Measurements from ENCODE around the gene TBC1D21. TPM values are rescaled to one million over a fixed set of nuclear protein-coding genes. Genes with fewer than 3 reads are reported as not detected.

TBC1D21 gene
- total and polyA plus RNA-seq, 2 of the 8 experiments (the other 6 are each of a cell fraction or from before 2014, with no cell fraction given), result not detected

DNA sequence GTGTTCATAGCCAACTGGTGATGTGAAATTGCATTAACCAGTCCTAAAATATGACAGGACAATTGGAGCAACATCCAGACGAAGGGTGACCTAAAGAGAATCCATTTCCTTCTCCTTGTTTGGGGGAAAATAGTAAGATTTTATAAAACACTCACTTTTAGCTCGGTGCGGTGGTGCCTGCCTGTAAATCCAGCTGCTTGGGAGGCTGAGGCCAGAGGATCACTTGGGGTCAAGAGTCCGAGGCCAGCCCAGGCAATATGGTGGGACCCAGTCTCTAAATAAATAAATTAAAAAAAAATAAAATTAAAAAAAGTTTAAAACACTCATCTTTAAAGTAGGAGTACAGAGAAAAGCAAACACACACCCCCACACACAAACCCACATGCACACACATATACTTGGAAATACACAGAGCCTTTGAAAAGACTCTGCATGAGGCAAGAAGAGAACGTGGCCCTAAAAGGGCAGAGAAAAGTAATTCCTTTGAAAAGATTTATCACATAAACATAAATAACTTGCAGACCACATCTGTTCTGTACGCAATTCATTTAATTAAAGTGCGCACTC is 38.7 kb downstream of the TBC1D21 start:
- FAIRE-seq (no peak), DNase-seq (ENCODE audit: low read depth in 1 of 2, low spot score in 2 of 2) (no peak)
- Histone ChIP-seq H3K14ac (ENCODE audit: insufficient read length) (no peak overlapping the region), H3K79me2 (ENCODE audit: control insufficient read depth in 1 of 2, insufficient read depth in 2 of 2, low read length in 2 of 2) (no peaks in the 10 kb centered on the region), H3K56ac (replicated peaks; ENCODE audit: insufficient read length, low read depth, low read length) (no peak overlapping the region), H3K23ac (ENCODE audit: insufficient read length) (no peak overlapping the region), H3K9me3 (ENCODE audit: insufficient read depth in 2 of 2, low read depth in 1 of 2, low read length in 1 of 2) (no peaks in the 10 kb centered on the region), H3K36me3 (ENCODE audit: control insufficient read depth in 2 of 4, insufficient read depth in 4 of 4, low read length in 3 of 4) (no peaks in the 10 kb centered on the region), H3K4ac (replicated peaks; ENCODE audit: insufficient read length, low read depth, low read length) (no peak overlapping the region), H4K91ac (replicated peaks; ENCODE audit: insufficient read length, low read length) (no peak overlapping the region), H2AFZ (ENCODE audit: low read length) (no peak overlapping the region), H2BK15ac (ENCODE audit: low read length) (0 out of 2 replicates have a peak overlapping the region, but pooled peaks have one; percentile 4), H2BK120ac (replicated peaks; ENCODE audit: low read depth, low read length) (no peak overlapping the region), H3K4me3 (ENCODE audit: extremely low read depth in 1 of 4, insufficient read depth in 2 of 4, low read depth in 3 of 4, low read length in 4 of 4) (no peak overlapping the region), H3K9ac (replicated peaks in 1 of 4; ENCODE audit: extremely low read depth in 1 of 4, low read depth in 3 of 4, low read length in 3 of 4) (no peak overlapping the region), H3K4me2 (ENCODE audit: insufficient read depth in 1 of 2, low read depth in 2 of 2, low read length in 2 of 2) (no peak overlapping the region), H3K4me1 (replicated peaks in 1 of 4; ENCODE audit: control insufficient read depth in 3 of 4, insufficient read depth in 4 of 4, low read length in 3 of 4) (peaks cover 0 to 5% (median 0%) of the 10 kb centered on the region in 4 experiments; a peak in 1 of 7 replicates), H3K18ac (ENCODE audit: extremely low read depth, low read length) (no peak overlapping the region), H3K79me1 (ENCODE audit: low read depth, low read length) (no peaks in the 10 kb centered on the region), H2BK12ac (ENCODE audit: low read depth, low read length) (no peak overlapping the region), H2BK5ac (ENCODE audit: low read depth, low read length) (no peak overlapping the region), H3K27ac (ENCODE audit: low read depth, low read length) (no peak overlapping the region), H2AK5ac (ENCODE audit: low read depth, low read length) (no peak overlapping the region), H3K23me2 (ENCODE audit: low read depth, low read length) (no peaks in the 10 kb centered on the region), H3K27me3 (replicated peaks in 1 of 4; ENCODE audit: control insufficient read depth in 3 of 4, extremely low read depth in 1 of 4, insufficient read depth in 3 of 4, low read length in 3 of 4) (no peaks in the 10 kb centered on the region), H4K20me1 (replicated peaks in 1 of 2; ENCODE audit: control insufficient read depth in 1 of 2, insufficient read depth in 2 of 2, low read length in 2 of 2) (no peaks in the 10 kb centered on the region), H2BK20ac (ENCODE audit: low read length) (no peak overlapping the region), H4K8ac (ENCODE audit: extremely low read depth, insufficient read depth, low read length) (no peak overlapping the region), H4K5ac (ENCODE audit: insufficient read length, low read depth, low read length) (no peak overlapping the region)
- WGBS, 2 experiments (ENCODE audit: extremely low coverage in 1 of 2, insufficient coverage in 1 of 2, insufficient read length in 1 of 2, insufficient replicate concordance in 2 of 2, low coverage in 1 of 2, low lambda C conversion rate in 2 of 2, missing lambda C conversion rate in 1 of 2), result 81% methylated on average over 7 of the region's 7 CpGs; no CpG with 5 or more reads in 1 of the 2 experiments
- ChIA-PET POLR2A (ENCODE audit: partially characterized antibody) (no interaction called here), CTCF (ENCODE audit: partially characterized antibody) (interaction anchor here (0.8 to 8.5 kb wide), 9 partner anchors 9 to 276 kb away, joined by 3 to 167 read pairs (median 5); partner anchors contain the start of genes LOXL1 and TBC1D21)
- TF ChIP-seq RNF2 (IDR thresholded peaks at IDR 0.05; ENCODE audit: borderline replicate concordance, low read depth, low read length, missing control alignments, poor library complexity, severe bottlenecking) (no peak), TAF7 (optimal IDR thresholded peaks at IDR 0.05; ENCODE audit: borderline replicate concordance, low read depth, low read length) (no peak), CTBP2 (IDR thresholded peaks at IDR 0.05; ENCODE audit: borderline replicate concordance, insufficient read depth, insufficient read length, low read length) (no peak), EP300 (IDR thresholded peaks at IDR 0.05; ENCODE audit: borderline replicate concordance in 1 of 2, low read depth in 2 of 2, low read length in 2 of 2) (no peak), SIN3A (conservative IDR thresholded peaks at IDR 0.05 in 1 of 2, IDR thresholded peaks at IDR 0.05 in 1 of 2; ENCODE audit: low read depth in 1 of 2, low read length in 2 of 2) (no peak), SP4 (IDR thresholded peaks at IDR 0.05; ENCODE audit: low read length) (no peak), POLR2A (IDR thresholded peaks at IDR 0.05; ENCODE audit: control extremely low read depth in 1 of 2, low read depth in 2 of 2, low read length in 2 of 2) (no peak), SIRT6 (IDR thresholded peaks at IDR 0.05; ENCODE audit: low read length) (no peak), SAP30 (IDR thresholded peaks at IDR 0.05; ENCODE audit: insufficient read depth, insufficient replicate concordance, low read length) (no peak), JUND (IDR thresholded peaks at IDR 0.05; ENCODE audit: low read length) (no peak)
- TF ChIP-seq, protein P1, sequence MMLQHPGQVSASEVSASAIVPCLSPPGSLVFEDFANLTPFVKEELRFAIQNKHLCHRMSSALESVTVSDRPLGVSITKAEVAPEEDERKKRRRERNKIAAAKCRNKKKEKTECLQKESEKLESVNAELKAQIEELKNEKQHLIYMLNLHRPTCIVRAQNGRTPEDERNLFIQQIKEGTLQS (IDR thresholded peaks at IDR 0.05; ENCODE audit: insufficient read depth, low read depth, low read length), result no peak

Data from H1 (cell line).